ENCODE results near the gene ZSCAN30. TPM values are rescaled to one million over a fixed set of nuclear protein-coding genes. Genes with fewer than 3 reads are reported as not detected.

The ZSCAN30 gene
- total and polyA plus RNA-seq, 2 of the 13 experiments (the other 11 are each of a cell fraction or from before 2014, with no cell fraction given), result 7.4 to 7.7 TPM

- TF ChIP-seq RAD51 (IDR thresholded peaks at IDR 0.05; ENCODE audit: borderline replicate concordance) (no peak), POLR2A (IDR thresholded peaks at IDR 0.05; ENCODE audit: insufficient read depth in 1 of 2, low read depth in 2 of 2, low read length in 2 of 2) (peak; percentile 82 to 85), ZNF296 (CRISPR knock-in tag; conservative IDR thresholded peaks at IDR 0.05) (no peak), ZNF224 (CRISPR knock-in tag; IDR thresholded peaks at IDR 0.05) (no peak; the same call in 1 of the 2 replicates), CEBPZ (IDR thresholded peaks at IDR 0.05; ENCODE audit: low read length) (no peak), SAP130 (CRISPR knock-in tag; IDR thresholded peaks at IDR 0.05; ENCODE audit: low read depth) (peak; percentile 91), CERS6 (CRISPR knock-in tag; IDR thresholded peaks at IDR 0.05) (no peak), ZFAT (CRISPR knock-in tag; conservative IDR thresholded peaks at IDR 0.05) (no peak), DZIP1 (CRISPR knock-in tag; IDR thresholded peaks at IDR 0.05) (no peak), CAMTA2 (CRISPR knock-in tag; IDR thresholded peaks at IDR 0.05; ENCODE audit: borderline replicate concordance) (no peak), E2F5 (CRISPR knock-in tag; conservative IDR thresholded peaks at IDR 0.05) (no peak; the same call in 1 of the 2 replicates), SRSF4 (IDR thresholded peaks at IDR 0.05; ENCODE audit: low read depth, low read length, poor library complexity, severe bottlenecking) (no peak), ZBTB33 (CRISPR knock-in tag; IDR thresholded peaks at IDR 0.05) (no peak), AGO1 (IDR thresholded peaks at IDR 0.05; ENCODE audit: low read depth, low read length, poor library complexity, severe bottlenecking) (peak; percentile 53), SMC3 (IDR thresholded peaks at IDR 0.05; ENCODE audit: low read length) (no peak), RXRA (CRISPR knock-in tag; IDR thresholded peaks at IDR 0.05) (peak; percentile 64; the same call in 1 of the 2 replicates), HNF4G (IDR thresholded peaks at IDR 0.05; ENCODE audit: borderline replicate concordance, low read depth, low read length) (0 out of 2 replicates have a peak, but pooled peaks have one; percentile 9), HNF4G (CRISPR knock-in tag; IDR thresholded peaks at IDR 0.05; ENCODE audit: borderline replicate concordance, low read depth) (0 out of 2 replicates have a peak, but pooled peaks have one; percentile 33), ZKSCAN5 (CRISPR knock-in tag; IDR thresholded peaks at IDR 0.05) (no peak), ZBTB42 (CRISPR knock-in tag; IDR thresholded peaks at IDR 0.05) (0 out of 2 replicates have a peak, but pooled peaks have one; percentile 70)
Measured at GRCh38 chr18:35240664-35241447, 49.2 kb downstream of the ZSCAN30 start, which contains the start of gene ZNF397 (continued).

Measured in HepG2 (cell line).